Osteocyte (in vitro differentiated cells): ENCODE results near the gene CD14. TPM values are rescaled to one million over a fixed set of nuclear protein-coding genes. Genes with fewer than 3 reads are reported as not detected.
A peak's percentile ranks its signal among the peaks of the same experiment; 100 is the strongest.
"Not testable (repeated sequence)": the region's sequence is repeated elsewhere in the genome, so short reads cannot be mapped to it uniquely, and the experiment has no call there.

ENCODE experiments used
- DNase-seq: peaks from one replicate; pipeline ENCODE4 v3.0.0; 2021; ENCODE audit warnings: mixed read lengths; ENCODE audit not compliant: unreplicated experiment; ENCODE audit errors: extremely low spot score
- H3K27ac Mint-ChIP-seq: one replicate; pipeline ENCODE4 v1.8.0; 2021; ENCODE audit warnings: mild to moderate bottlenecking, mixed read lengths; ENCODE audit not compliant: unreplicated experiment
- H3K27me3 Mint-ChIP-seq: one replicate; pipeline ENCODE4 v1.8.0; 2021; ENCODE audit warnings: mixed read lengths; ENCODE audit not compliant: unreplicated experiment
- H3K36me3 Mint-ChIP-seq: one replicate; pipeline ENCODE4 v1.8.0; 2021; ENCODE audit warnings: mixed read lengths; ENCODE audit not compliant: unreplicated experiment
- H3K4me1 Mint-ChIP-seq: one replicate; pipeline ENCODE4 v1.8.0; 2021; ENCODE audit warnings: mixed read lengths; ENCODE audit not compliant: unreplicated experiment
- H3K4me3 Mint-ChIP-seq: one replicate; pipeline ENCODE4 v1.8.0; 2021; ENCODE audit warnings: mild to moderate bottlenecking, moderate library complexity, mixed read lengths; ENCODE audit not compliant: unreplicated experiment
- H3K9me3 Mint-ChIP-seq: one replicate; pipeline ENCODE4 v1.8.0; 2021; ENCODE audit warnings: mixed read lengths; ENCODE audit not compliant: unreplicated experiment
- total RNA-seq: library from RNA; stranded (reverse); gene quantifications from 2 replicates; pipeline ENCODE4 v1.2.1, GENCODE V29; 2021
- TF ChIP-seq, protein P1 (sequence below): fragments of 200-600 bp; sonication (generic); IDR thresholded peaks from 2 replicates; pipeline ENCODE4 v1.5.0; 2021; ENCODE audit warnings: antibody characterized with exemption, mild to moderate bottlenecking, moderate library complexity

Gene CD14
- total RNA-seq, 1 donor from 2014 or later = not detected

DNA sequence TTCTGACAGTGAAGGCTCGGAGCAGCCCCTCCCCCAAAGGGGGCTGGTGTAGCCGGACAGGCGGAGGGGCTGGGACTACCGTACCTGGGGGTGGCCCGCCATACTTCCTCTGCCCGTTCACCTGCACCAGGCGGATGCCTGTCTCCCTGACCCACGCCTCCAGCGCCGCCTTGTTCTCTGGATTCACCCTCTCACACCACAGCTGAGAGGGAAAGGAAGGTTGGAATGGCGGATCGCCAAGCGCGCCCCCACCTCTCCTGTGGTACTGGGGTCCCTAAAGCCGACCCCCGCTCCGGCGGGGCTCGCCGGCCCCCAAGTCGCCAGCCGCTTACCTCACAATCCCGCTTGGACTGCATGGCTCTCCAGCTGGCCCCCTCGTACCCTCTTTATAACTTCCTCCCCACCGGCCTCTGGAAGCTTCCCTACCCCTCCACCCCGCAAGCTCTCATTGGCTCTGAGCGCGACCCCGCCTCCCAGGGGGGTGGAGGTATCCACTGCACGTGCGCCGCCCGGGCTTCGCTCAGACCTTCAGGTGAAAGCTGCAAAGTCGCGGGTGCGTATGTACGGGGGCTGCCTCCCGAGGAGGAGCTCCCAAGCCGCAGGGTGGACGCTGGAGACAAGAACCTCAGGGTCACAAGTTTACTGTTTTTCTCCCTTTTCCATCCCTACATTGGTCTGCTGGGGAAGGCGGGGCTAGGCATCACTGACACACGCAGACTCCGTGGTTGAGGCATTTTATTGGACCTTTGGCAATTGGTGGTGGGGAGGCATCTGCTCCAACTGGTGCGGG lies 40.4 kb upstream of the CD14 start, which contains the start of gene DND1:
Gene DND1, minus strand, starts transcription at position 390 of the 790 bp plus-strand sequence. Its CDS starts 34 bp downstream, at position 356.
- H3K9me3 Mint-ChIP-seq = no peaks in the 10 kb centered on the region
- peaks cover 46% of the 10 kb centered on the region for H3K36me3 Mint-ChIP-seq
- H3K4me3 Mint-ChIP-seq = no peak within 1 kb of the TSS
- no peaks in the 10 kb centered on the region for H3K27me3 Mint-ChIP-seq
- no peak for DNase-seq
- TF ChIP-seq, protein P1, sequence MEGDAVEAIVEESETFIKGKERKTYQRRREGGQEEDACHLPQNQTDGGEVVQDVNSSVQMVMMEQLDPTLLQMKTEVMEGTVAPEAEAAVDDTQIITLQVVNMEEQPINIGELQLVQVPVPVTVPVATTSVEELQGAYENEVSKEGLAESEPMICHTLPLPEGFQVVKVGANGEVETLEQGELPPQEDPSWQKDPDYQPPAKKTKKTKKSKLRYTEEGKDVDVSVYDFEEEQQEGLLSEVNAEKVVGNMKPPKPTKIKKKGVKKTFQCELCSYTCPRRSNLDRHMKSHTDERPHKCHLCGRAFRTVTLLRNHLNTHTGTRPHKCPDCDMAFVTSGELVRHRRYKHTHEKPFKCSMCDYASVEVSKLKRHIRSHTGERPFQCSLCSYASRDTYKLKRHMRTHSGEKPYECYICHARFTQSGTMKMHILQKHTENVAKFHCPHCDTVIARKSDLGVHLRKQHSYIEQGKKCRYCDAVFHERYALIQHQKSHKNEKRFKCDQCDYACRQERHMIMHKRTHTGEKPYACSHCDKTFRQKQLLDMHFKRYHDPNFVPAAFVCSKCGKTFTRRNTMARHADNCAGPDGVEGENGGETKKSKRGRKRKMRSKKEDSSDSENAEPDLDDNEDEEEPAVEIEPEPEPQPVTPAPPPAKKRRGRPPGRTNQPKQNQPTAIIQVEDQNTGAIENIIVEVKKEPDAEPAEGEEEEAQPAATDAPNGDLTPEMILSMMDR = no peak
- no peak within 1 kb of the TSS for H3K27ac Mint-ChIP-seq
- no peaks in the 10 kb centered on the region for H3K4me1 Mint-ChIP-seq

DNA sequence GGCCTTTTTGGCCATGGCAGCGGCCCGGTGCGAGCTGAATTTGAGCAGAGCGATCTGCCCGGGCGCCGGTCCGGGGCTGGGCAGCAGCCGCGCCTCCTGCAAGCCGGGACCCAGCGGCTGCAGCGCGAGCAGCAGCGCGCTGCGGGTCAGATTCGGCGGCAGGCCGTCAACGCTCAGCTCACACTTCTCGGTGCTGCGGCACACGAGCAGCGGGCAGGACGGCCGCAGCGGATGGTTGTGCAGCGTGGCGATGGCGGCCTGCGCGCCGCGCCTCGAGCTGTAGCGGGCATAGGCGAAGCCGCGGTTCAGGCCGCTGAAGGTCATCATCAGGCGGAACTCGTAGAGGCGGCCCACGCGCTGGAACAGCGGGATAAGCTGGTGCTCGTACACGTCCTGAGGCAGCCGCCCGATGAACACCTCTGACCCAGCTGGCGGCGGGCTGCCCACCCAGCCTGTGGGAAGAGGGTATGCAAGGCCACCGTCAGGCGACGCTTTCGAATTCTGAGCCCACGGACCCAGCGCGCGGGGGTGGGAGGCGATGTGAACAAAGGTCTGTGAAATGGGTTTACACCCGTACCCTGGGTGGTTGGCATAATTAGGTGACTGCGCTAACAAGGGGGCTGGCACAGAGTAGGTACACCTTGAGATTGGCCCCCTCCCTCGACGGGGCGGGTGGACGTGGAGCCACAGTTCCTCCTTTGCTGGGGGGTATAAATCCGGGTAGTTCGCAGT lies 39.6 kb upstream of the CD14 start:
- Mint-ChIP-seq H3K27ac (no peak overlapping the region), H3K4me3 (no peak overlapping the region), H3K9me3 (no peaks in the 10 kb centered on the region), H3K36me3 (peaks cover 46% of the 10 kb centered on the region), H3K27me3 (no peaks in the 10 kb centered on the region), H3K4me1 (no peaks in the 10 kb centered on the region)
- no peak for DNase-seq
- TF ChIP-seq, protein P1 = no peak

DNA sequence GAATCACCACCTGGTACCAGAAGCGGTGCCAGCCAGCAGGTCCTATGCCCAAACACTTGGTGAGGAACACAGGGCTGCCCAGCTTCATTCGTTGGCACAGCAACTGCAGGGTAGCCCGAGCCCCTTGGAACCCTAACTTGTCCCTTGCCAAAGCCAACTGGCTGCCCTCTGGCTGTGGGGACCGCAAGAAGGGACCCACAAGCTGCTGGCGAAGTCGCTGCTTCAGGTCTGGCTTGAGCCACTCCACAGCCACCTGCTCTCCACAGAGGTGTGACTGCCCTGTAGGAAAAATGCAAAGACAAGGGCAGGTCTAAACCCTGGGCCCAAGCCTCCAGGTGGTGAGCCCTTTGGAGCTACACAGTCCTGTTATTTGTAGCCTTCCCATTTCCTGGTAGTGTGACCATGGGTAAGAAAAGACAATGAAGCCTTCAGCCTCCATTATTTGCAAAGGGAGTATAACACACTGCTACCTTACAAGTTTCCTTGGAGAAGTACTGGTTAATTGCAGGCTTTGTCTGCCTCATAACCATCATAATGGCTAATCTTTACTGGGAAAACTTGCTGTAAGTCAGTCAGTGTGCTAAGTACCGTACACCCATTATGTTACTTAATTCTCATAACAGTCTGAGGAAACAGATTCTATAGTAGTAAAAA lies 38.6 kb upstream of the CD14 start:
- Mint-ChIP-seq H3K4me3 (no peak overlapping the region), H3K36me3 (peaks cover 50% of the 10 kb centered on the region), H3K9me3 (no peaks in the 10 kb centered on the region), H3K27ac (no peak overlapping the region), H3K27me3 (no peaks in the 10 kb centered on the region), H3K4me1 (peaks cover 7% of the 10 kb centered on the region)
- TF ChIP-seq, protein P1 = no peak
- no peak for DNase-seq

DNA sequence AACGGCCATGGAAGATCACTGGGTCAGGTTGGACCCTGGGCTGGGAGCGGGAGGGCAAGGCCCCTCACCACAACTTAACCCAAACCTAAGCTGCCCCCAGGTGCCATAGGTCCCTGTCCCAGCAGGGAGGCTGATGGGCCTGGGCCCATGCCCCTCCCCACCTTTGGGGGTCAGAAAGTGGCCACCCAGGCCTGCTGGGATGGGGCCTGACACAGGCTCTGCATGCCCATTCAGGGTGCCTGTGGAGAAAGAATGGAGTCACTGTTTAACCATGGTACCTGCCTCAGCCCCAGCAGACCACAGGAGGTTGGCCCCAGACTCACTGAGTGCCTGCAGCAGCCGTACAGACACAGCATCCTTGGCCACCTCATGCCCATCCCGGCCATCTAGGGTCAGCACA lies 38.1 kb upstream of the CD14 start:
- not testable (repeated sequence) for H3K4me3 Mint-ChIP-seq

DNA sequence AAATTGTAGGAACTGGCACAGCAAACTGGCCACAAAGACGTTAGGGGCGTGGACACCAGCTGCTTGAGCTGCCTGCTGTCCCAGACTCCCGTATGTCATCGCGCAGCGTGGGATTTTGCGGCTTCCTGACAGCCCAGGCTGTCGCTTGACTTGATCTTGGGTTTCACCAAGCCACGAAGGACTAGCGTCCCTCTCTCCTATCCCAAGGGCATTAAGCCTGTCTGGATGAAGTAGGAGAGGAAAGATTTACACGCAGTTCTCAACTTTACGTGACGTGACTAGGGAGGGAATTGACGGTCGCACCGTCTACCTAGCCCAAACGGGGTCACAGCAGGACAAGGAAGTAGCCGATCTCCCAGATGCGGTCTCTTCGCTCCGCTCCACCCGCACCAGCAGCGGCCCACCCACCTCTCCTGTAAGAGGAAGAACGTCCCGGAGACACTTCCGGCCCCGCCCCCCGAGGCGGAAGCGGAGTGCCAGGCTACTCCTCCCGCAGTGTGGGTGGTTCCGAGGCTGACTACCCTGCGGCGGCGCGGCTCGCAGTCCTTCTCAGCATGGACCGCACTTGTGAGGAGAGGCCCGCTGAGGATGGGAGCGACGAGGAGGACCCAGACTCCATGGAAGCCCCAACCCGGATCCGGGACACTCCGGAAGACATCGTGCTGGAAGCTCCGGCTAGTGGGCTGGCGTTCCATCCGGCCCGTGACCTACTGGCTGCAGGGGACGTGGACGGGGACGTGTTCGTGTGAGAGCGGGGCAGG lies 31.6 kb upstream of the CD14 start, which contains the start of gene WDR55:
Gene WDR55, plus strand, starts transcription at position 546 of the 761 bp plus-strand sequence. Its CDS starts 9 bp downstream, at position 555.
- Mint-ChIP-seq H3K4me3 (peak within 1 kb of the TSS; percentile 99), H3K9me3 (no peaks in the 10 kb centered on the region), H3K27ac (peak within 1 kb of the TSS; percentile 98), H3K36me3 (peaks cover 53% of the 10 kb centered on the region), H3K27me3 (no peaks in the 10 kb centered on the region), H3K4me1 (peaks cover 30% of the 10 kb centered on the region)
- TF ChIP-seq, protein P1 = no peak
- peak; percentile 96 for DNase-seq

More for the DNA sequence above, 38.1 kb upstream of the CD14 start:
- peaks cover 10% of the 10 kb centered on the region for H3K4me1 Mint-ChIP-seq
- DNase-seq, H3K27me3 Mint-ChIP-seq, H3K27ac Mint-ChIP-seq, H3K9me3 Mint-ChIP-seq: not testable (repeated sequence)
- H3K36me3 Mint-ChIP-seq = peaks cover 47% of the 10 kb centered on the region
